ENCODE results near the gene METTL4. TPM values are rescaled to one million over a fixed set of nuclear protein-coding genes. Genes with fewer than 3 reads are reported as not detected.

METTL4 gene
- total and polyA plus RNA-seq, 5 experiments from 2014 or later, result 14.7 to 41.6 (median 17.5) TPM

DNA sequence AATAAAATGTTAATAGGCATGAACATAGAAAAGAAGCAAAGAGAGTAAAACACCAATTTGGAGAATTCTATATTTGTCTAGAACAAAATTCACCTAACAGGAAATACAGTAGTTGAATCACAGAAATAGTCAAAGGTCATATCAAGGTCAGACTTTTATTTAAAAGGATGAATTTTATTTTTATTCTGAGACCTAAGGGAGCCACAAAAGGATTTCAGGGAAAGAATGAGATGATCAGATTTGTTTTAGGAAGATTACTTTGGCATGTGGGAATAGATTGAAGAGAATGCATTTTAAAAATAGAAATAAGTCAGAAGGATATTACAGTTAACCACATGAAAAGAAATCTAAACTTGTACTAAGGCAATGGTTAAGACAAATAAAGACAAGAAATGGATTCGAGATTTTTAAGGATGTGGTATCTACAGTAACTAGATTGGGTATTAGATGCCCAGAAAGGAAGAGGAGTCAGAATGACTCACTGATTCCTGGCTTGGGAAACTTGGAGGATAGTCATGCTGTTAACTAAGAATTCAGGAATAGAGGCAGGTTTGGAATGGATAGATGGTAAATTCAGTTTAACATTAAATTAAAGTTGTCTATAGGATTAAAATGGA lies 56.0 kb downstream of the METTL4 start:
- Mint-ChIP-seq H3K9me3 (peaks cover 0 to 12% (median 0%) of the 10 kb centered on the region in 9 donors), H3K27me3 (no peaks in the 10 kb centered on the region), H3K36me3 (peaks cover 0 to 4% (median 0%) of the 10 kb centered on the region in 3 donors), H3K27ac (peak overlapping the region in 3 of 10 donors; percentile 4 to 29 (median 26)), H3K4me3 (peak overlapping the region in 2 of 10 donors; percentile 10 to 25), H3K4me1 (peaks cover 10 to 24% (median 19%) of the 10 kb centered on the region in 4 donors)
- POLR2A ChIA-PET, result no interaction called here
- ATAC-seq (no peak), DNase-seq (no peak)

DNA sequence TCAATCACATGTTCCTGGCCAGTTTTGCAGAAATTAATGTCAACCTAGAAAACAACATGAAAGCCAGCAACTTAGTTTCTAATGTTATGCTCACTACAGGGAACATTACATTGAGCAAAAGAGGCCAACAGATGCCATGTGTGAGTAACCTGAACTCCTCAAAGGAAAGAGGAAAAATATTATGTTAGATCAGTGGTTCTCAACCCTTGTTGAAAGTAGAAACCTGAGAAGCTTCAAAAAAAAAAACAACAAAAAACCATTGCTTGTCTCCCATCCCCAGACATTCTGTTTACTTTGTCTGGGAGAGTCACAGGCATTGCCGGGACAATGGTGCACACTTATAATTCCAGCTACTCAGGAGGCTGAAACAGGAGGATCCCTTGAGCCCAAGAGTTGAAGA lies 57.7 kb downstream of the METTL4 start:
- no peak overlapping the region for H3K27ac Mint-ChIP-seq
- no peak overlapping the region for H3K4me3 Mint-ChIP-seq
- ATAC-seq (no peak), DNase-seq (no peak)
- peaks cover 10 to 24% (median 19%) of the 10 kb centered on the region in 4 donors for H3K4me1 Mint-ChIP-seq
- peaks cover 0 to 7% (median 0%) of the 10 kb centered on the region in 3 donors for H3K36me3 Mint-ChIP-seq
- H3K27me3 Mint-ChIP-seq, result no peaks in the 10 kb centered on the region
- H3K9me3 Mint-ChIP-seq, result peaks cover 0 to 12% (median 0%) of the 10 kb centered on the region in 9 donors
- POLR2A ChIA-PET, result no interaction called here

DNA sequence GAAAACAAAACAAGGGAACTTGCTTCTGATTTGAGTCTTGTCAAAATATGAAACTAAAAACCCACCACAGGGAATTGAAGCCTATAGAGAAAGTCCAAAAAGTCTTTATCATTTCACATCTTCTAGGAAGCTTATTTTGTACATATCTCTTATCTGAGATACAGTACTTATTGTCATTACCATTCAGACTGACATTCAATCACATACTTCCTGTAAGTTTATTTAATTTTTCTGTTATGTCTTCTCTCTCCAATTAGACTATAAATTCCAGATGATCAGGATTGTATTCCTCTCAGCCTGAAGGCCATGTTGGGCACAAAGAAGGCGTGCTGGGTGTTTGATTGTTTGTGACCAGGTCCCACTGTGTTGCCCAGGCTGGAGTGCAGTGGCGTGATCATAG lies 59.2 kb downstream of the METTL4 start:
- H3K27ac Mint-ChIP-seq, result no peak overlapping the region
- H3K36me3 Mint-ChIP-seq, result peaks cover 0 to 7% (median 0%) of the 10 kb centered on the region in 3 donors
- H3K4me1 Mint-ChIP-seq, result peaks cover 10 to 19% (median 17%) of the 10 kb centered on the region in 4 donors
- POLR2A ChIA-PET, result no interaction called here
- no peak overlapping the region for H3K4me3 Mint-ChIP-seq
- no peaks in the 10 kb centered on the region for H3K27me3 Mint-ChIP-seq
- no peak for DNase-seq
- ATAC-seq, result no peak
- peaks cover 0 to 12% (median 0%) of the 10 kb centered on the region in 9 donors for H3K9me3 Mint-ChIP-seq

DNA sequence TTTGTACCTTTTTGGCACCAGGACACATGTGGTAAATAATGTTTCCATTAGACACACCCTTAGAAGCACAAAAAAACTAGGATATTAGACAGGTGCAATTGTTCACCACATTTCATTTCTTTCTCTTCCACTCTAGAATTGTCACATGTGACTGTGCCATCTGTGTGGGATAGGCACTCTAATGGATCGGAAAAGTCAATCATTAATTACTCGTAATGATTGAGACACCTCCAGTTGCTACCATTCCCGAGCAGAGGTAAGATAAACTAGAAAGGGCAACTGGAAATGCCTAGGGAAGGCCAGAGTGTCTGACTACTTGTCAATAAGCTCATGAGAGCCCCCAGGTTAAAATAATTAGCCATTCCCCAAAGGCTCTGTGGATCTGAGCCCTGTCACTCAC lies 59.9 kb downstream of the METTL4 start:
- ATAC-seq (no peak), DNase-seq (no peak)
- H3K4me3 Mint-ChIP-seq, result no peak overlapping the region
- H3K27me3 Mint-ChIP-seq, result no peaks in the 10 kb centered on the region
- H3K36me3 Mint-ChIP-seq, result peaks cover 0 to 7% (median 0%) of the 10 kb centered on the region in 3 donors
- H3K27ac Mint-ChIP-seq, result no peak overlapping the region
- peaks cover 8 to 14% (median 14%) of the 10 kb centered on the region in 4 donors for H3K4me1 Mint-ChIP-seq
- POLR2A ChIA-PET, result no interaction called here
- peaks cover 0 to 12% (median 0%) of the 10 kb centered on the region in 9 donors for H3K9me3 Mint-ChIP-seq

DNA sequence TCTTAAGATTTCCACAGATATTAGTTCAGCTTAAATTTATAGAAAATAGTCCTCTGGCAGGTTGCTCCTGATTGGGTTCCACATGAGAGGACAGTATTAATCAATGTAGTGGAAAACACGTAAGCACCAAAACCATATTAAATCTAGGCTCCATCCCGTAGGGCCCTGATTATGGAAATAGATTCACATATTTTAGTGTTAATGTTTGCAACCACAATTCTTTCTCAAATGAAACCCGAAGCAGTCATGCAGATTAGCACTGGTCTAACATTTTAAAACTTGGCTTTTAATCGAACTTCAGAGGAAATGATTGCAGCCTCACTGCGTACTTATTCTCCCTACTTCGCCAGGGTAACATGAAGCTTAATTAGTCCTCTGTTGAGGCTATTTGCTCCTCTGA lies 60.9 kb downstream of the METTL4 start:
- no peak overlapping the region for H3K27ac Mint-ChIP-seq
- DNase-seq (no peak), ATAC-seq (no peak)
- POLR2A ChIA-PET, result no interaction called here
- H3K9me3 Mint-ChIP-seq, result peaks cover 0 to 3% (median 0%) of the 10 kb centered on the region in 9 donors
- H3K4me3 Mint-ChIP-seq, result no peak overlapping the region
- peaks cover 3 to 5% (median 4%) of the 10 kb centered on the region in 4 donors for H3K4me1 Mint-ChIP-seq
- peaks cover 0 to 3% (median 3%) of the 10 kb centered on the region in 3 donors for H3K36me3 Mint-ChIP-seq
- no peaks in the 10 kb centered on the region for H3K27me3 Mint-ChIP-seq

DNA sequence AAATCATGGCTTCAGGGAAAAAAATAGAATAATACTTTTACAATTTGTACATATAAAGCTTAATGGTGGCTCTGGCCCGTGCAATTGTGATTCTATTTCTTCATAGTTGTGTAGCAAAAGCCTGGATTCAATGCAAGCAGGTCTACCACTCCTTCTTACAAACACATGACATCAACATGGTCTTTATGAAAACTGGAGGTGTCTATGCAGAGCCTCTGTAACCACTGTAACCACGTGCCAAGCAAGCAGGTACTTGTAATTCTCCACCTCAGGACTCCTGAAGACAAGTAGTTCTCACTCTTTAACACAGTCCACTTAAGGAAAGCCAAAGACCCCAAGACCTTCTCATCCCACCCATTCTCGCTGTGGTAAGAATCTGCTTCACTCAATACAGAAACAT lies 62.6 kb downstream of the METTL4 start:
- no peak for ATAC-seq

DNA sequence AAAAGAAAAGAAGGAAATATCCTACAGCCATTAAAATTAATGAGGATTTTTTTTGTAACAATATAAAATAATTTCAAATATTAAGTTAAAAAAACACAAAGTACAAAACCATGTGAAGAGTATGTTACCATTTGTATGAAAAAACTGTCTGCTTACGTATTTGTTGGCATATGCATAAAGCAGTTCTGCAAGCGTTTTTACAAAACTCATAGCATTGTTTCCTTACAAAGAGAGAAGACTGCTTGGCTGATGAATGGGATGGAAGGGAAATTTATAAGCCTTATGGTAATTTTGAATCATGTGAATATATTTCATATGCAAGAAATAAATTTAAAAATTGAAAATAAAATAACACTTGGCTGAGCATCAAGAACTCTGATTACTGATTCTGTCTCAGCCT lies 63.1 kb downstream of the METTL4 start:
- Mint-ChIP-seq H3K27me3 (peaks cover 0 to 2% (median under 1%) of the 10 kb centered on the region in 5 donors), H3K4me1 (no peaks in the 10 kb centered on the region), H3K36me3 (peaks cover 0 to 3% (median 3%) of the 10 kb centered on the region in 3 donors), H3K9me3 (no peaks in the 10 kb centered on the region), H3K27ac (no peak overlapping the region), H3K4me3 (no peak overlapping the region)
- POLR2A ChIA-PET, result no interaction called here
- ATAC-seq (no peak), DNase-seq (no peak)

More for the DNA sequence above, 62.6 kb downstream of the METTL4 start:
- peaks cover 0 to 2% (median 0%) of the 10 kb centered on the region in 5 donors for H3K27me3 Mint-ChIP-seq
- H3K4me1 Mint-ChIP-seq, result no peaks in the 10 kb centered on the region
- no peak overlapping the region for H3K27ac Mint-ChIP-seq
- POLR2A ChIA-PET, result no interaction called here
- no peak overlapping the region for H3K4me3 Mint-ChIP-seq
- H3K9me3 Mint-ChIP-seq, result no peaks in the 10 kb centered on the region
- no peak for DNase-seq
- peaks cover 0 to 3% (median 3%) of the 10 kb centered on the region in 3 donors for H3K36me3 Mint-ChIP-seq

DNA sequence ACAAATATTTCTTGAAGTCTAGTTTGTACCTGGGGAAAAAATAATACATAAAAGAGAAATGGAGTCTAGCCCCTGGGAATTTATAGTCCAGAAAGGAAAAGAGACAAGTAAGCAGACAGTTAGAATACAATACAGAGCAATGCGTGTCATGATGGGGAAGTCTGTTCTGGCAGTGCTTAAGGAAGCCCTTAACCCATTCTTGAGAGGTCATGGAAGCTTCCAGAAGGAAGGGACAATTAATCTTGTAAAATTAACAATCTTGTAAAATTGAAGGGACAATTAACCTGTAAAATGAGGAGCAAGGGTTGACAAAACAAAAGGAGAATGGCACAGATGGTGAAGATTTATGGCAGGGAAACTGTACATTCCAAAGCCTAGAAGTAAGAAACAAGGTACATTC lies 66.7 kb downstream of the METTL4 start:
- peaks cover 0 to 11% (median 2%) of the 10 kb centered on the region in 5 donors for H3K27me3 Mint-ChIP-seq
- no peaks in the 10 kb centered on the region for H3K4me1 Mint-ChIP-seq
- H3K4me3 Mint-ChIP-seq, result no peak overlapping the region
- H3K9me3 Mint-ChIP-seq, result no peaks in the 10 kb centered on the region
- POLR2A ChIA-PET, result no interaction called here
- DNase-seq, result no peak
- no peak overlapping the region for H3K27ac Mint-ChIP-seq
- H3K36me3 Mint-ChIP-seq, result peaks cover 0 to 3% (median 3%) of the 10 kb centered on the region in 3 donors
- ATAC-seq, result no peak

DNA sequence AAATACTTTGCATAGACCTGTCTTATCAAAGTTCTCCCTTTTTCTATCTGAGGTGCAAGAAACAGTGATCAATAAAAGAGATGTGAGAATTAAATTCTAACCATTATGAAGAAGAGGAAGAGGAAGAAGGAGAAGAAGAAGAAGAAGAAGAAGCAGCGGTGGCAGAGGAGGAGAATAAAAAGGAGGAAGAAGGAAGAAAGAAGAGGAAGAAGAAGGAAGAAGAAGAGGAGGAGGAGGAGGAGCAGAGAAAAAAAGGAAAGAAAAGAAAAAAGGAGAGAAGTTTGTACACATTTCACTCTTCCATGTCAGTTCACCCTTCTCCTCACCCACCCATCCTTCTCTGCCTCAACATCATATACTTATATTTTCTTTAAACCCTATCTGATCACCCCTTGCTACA lies 68.4 kb downstream of the METTL4 start:
- Mint-ChIP-seq H3K36me3 (peaks cover 0 to 3% (median 0%) of the 10 kb centered on the region in 3 donors), H3K4me3 (no peak overlapping the region), H3K27ac (no peak overlapping the region), H3K4me1 (no peaks in the 10 kb centered on the region), H3K9me3 (no peaks in the 10 kb centered on the region), H3K27me3 (peaks cover 0 to 13% (median 2%) of the 10 kb centered on the region in 5 donors)
- ATAC-seq (no peak), DNase-seq (no peak)
- POLR2A ChIA-PET, result no interaction called here

DNA sequence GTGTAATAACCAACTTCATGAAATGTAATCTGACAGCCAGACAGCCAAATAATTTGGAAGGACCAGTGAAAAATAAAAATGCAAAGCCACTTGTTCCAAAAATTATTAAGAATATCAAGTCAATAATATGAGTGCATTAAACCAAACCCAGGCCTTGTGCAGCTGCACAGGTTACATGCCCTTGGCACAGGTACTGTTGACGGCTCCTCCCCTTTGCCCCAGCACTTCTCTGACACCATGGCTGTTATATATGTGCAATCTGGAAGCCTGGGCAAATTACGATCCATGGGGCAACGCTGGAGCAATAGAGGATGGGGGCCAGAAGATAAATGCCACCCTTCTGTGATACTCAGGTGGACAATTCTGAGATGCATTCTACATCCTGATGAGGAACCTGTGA lies 68.9 kb downstream of the METTL4 start:
- Mint-ChIP-seq H3K9me3 (no peaks in the 10 kb centered on the region), H3K4me1 (no peaks in the 10 kb centered on the region), H3K27ac (no peak overlapping the region), H3K4me3 (no peak overlapping the region), H3K27me3 (peaks cover 0 to 13% (median 2%) of the 10 kb centered on the region in 5 donors), H3K36me3 (peaks cover 0 to 3% (median 0%) of the 10 kb centered on the region in 3 donors)
- ATAC-seq (no peak), DNase-seq (no peak)
- POLR2A ChIA-PET, result no interaction called here

DNA sequence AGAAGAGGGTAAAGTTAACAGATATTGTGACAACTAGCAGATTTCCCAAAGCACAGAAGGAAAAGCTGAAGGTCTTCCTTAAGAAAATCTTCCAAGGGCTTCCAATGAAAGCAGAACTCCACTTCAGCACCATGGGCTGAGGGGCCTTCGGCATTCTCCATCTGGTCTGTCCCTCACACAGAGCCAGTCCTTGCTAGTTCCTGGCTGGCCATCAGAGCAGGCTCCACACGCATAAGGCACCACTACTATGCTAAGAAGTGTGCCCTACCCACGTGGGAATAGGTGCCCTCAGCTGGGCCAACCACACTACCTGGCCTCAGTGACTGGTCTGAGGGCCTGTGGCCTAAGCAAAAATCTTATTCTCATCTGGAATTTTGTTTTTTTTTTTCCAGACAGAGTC lies 73.5 kb downstream of the METTL4 start:
- no peak for DNase-seq
- no peak for ATAC-seq
- Mint-ChIP-seq H3K36me3 (no peaks in the 10 kb centered on the region), H3K9me3 (no peaks in the 10 kb centered on the region), H3K27ac (no peak overlapping the region), H3K4me3 (no peak overlapping the region), H3K4me1 (no peaks in the 10 kb centered on the region), H3K27me3 (peaks cover 0 to 12% (median 0%) of the 10 kb centered on the region in 5 donors)
- POLR2A ChIA-PET, result no interaction called here

DNA sequence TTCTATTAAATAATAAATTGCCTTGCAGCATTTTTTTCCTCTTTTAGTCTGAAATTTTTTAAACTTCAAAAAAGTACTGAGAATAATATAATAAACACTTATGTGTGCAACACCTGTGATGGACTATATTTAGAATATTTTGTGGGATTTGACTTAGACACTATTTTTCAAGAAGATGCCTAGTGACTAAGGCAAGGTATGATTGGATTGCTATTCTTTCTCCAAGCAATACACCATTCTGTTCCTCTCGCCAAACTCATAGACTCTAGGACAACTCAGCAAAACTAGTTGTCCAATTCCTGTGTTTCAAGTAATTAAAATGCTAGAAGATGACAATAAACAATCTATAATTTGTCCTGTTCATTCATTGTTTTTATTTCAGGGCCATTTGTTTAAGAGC lies 75.9 kb downstream of the METTL4 start:
- Mint-ChIP-seq H3K4me1 (no peaks in the 10 kb centered on the region), H3K27ac (no peak overlapping the region), H3K27me3 (peaks cover 0 to 7% (median 1%) of the 10 kb centered on the region in 5 donors), H3K4me3 (no peak overlapping the region), H3K36me3 (no peaks in the 10 kb centered on the region), H3K9me3 (no peaks in the 10 kb centered on the region)
- POLR2A ChIA-PET, result no interaction called here
- ATAC-seq (no peak), DNase-seq (no peak)

DNA sequence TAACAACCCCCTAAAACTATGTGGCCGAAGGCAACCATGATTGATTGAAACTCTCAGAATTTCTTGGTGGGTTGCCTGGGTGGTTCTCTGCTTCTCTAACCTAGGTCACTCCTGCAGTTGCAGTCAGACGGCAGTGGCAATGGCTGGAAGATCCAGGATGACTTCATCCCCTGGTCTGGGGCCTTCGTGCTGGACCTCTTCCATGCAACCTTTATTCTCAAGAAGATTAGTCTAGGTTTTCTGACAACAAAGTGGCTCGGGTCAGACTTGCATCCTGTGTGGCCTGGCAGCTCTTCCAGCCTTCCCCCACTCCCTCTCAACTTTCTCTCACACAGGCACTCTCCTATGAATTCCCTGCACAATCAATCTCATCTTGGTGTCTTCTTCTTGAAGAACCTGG lies 76.4 kb downstream of the METTL4 start:
- ATAC-seq (no peak), DNase-seq (no peak)
- peaks cover 3 to 11% (median 6%) of the 10 kb centered on the region in 5 donors for H3K27me3 Mint-ChIP-seq
- H3K4me3 Mint-ChIP-seq, result no peak overlapping the region
- POLR2A ChIA-PET, result no interaction called here
- no peaks in the 10 kb centered on the region for H3K9me3 Mint-ChIP-seq
- H3K27ac Mint-ChIP-seq, result no peak overlapping the region
- no peaks in the 10 kb centered on the region for H3K36me3 Mint-ChIP-seq
- H3K4me1 Mint-ChIP-seq, result no peaks in the 10 kb centered on the region
